ENCODE measurements around the gene RCBTB2.
A peak's percentile ranks its signal among the peaks of the same experiment; 100 is the strongest.

RCBTB2 gene

GRCh38 chr13:48564056-48564455 lies 31.2 kb upstream of the RCBTB2 start:
- TF ChIP-seq CTCF (IDR thresholded peaks at IDR 0.05; ENCODE audit: borderline replicate concordance, control extremely low read depth, extremely low read depth, insufficient read depth, missing control alignments): no peak
- in situ Hi-C loops (cut with MboI; ENCODE audit: low sequenced_read_pairs, unreplicated experiment): no loop called here
- no peak for DNase-seq (ENCODE audit: low spot score)

GRCh38 chr13:48563626-48564025 lies 30.7 kb upstream of the RCBTB2 start:
- DNase-seq (ENCODE audit: low spot score): no peak
- in situ Hi-C loops (cut with MboI; ENCODE audit: low sequenced_read_pairs, unreplicated experiment): no loop called here
- TF ChIP-seq CTCF (IDR thresholded peaks at IDR 0.05; ENCODE audit: borderline replicate concordance, control extremely low read depth, extremely low read depth, insufficient read depth, missing control alignments): no peak

GRCh38 chr13:48562296-48563066 lies 29.6 kb upstream of the RCBTB2 start:
- peak; percentile 73 for DNase-seq (ENCODE audit: low spot score)
- no peak for TF ChIP-seq CTCF (IDR thresholded peaks at IDR 0.05; ENCODE audit: borderline replicate concordance, control extremely low read depth, extremely low read depth, insufficient read depth, missing control alignments)
- in situ Hi-C loops (cut with MboI; ENCODE audit: low sequenced_read_pairs, unreplicated experiment): no loop called here

- DNase-seq (ENCODE audit: low spot score): no peak
- TF ChIP-seq CTCF (IDR thresholded peaks at IDR 0.05; ENCODE audit: borderline replicate concordance, control extremely low read depth, extremely low read depth, insufficient read depth, missing control alignments): no peak
- in situ Hi-C loops (cut with MboI; ENCODE audit: low sequenced_read_pairs, unreplicated experiment): no loop called here
Measured at GRCh38 chr13:48561466-48562235, 28.8 kb upstream of the RCBTB2 start.

GRCh38 chr13:48560657-48561337 lies 27.9 kb upstream of the RCBTB2 start:
- in situ Hi-C loops (cut with MboI; ENCODE audit: low sequenced_read_pairs, unreplicated experiment): no loop called here
- no peak for TF ChIP-seq CTCF (IDR thresholded peaks at IDR 0.05; ENCODE audit: borderline replicate concordance, control extremely low read depth, extremely low read depth, insufficient read depth, missing control alignments)
- no peak for DNase-seq (ENCODE audit: low spot score)

GRCh38 chr13:48559638-48560320 lies 26.9 kb upstream of the RCBTB2 start:
- no peak for DNase-seq (ENCODE audit: low spot score)
- TF ChIP-seq CTCF (IDR thresholded peaks at IDR 0.05; ENCODE audit: borderline replicate concordance, control extremely low read depth, extremely low read depth, insufficient read depth, missing control alignments): no peak
- in situ Hi-C loops (cut with MboI; ENCODE audit: low sequenced_read_pairs, unreplicated experiment): no loop called here

Data from GM13976 (cell line).